Endothelial cell of umbilical vein (primary cell): ENCODE data around the gene SSBP3.

Source experiments
- EZH2 ChIP-seq: IDR thresholded peaks from 2 replicates; pipeline ENCODE4 v1.6.1; 2012; ENCODE audit warnings: borderline replicate concordance, low read depth, mild to moderate bottlenecking, moderate library complexity, low read length, inconsistent platforms; ENCODE audit not compliant: severe bottlenecking
- POLR2A ChIP-seq: IDR thresholded peaks from 2 replicates; pipeline ENCODE4 v1.6.1; 2012; ENCODE audit warnings: low read depth, mild to moderate bottlenecking, control low read depth, low read length
- TF ChIP-seq, protein P1 (sequence below), 2 donors: IDR thresholded peaks; 1 replicate in 1 of 2; 2 replicates in 1 of 2; pipeline ENCODE4 v1.5.1; 2011; ENCODE audit warnings: low read length in 2 of 2, mild to moderate bottlenecking in 2 of 2, moderate library complexity in 2 of 2, control low read depth in 1 of 2, inconsistent platforms in 1 of 2, low read depth in 1 of 2; ENCODE audit not compliant: insufficient read depth in 1 of 2; ENCODE audit errors: extremely low read depth in 1 of 2

DNA sequence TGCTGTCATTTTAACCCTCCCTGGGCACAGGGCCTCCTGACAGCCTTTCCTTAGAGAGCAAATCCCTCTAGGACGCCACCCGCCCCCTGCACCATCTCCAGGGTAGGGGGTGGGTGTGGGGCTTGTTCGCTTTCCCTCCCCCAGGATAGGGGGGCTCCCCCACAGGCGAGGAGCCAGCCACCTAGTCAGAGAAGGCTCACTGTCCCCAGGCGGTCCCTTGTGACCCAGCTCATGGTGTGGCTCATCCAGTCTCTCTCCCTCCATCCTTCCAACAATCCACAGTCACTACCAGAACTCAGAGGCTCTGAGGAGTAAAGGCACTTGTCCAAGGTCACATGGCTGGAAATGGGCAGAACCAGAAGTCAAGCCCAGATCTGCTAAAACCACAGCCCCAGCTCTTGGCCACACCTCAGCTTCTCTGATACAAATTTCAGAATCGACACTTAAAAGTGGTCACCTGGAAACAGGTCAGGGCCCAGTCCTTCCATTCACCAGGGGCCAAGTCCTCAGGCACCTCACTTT, 116.4 kb downstream of the SSBP3 start:
- TF ChIP-seq, protein P1, sequence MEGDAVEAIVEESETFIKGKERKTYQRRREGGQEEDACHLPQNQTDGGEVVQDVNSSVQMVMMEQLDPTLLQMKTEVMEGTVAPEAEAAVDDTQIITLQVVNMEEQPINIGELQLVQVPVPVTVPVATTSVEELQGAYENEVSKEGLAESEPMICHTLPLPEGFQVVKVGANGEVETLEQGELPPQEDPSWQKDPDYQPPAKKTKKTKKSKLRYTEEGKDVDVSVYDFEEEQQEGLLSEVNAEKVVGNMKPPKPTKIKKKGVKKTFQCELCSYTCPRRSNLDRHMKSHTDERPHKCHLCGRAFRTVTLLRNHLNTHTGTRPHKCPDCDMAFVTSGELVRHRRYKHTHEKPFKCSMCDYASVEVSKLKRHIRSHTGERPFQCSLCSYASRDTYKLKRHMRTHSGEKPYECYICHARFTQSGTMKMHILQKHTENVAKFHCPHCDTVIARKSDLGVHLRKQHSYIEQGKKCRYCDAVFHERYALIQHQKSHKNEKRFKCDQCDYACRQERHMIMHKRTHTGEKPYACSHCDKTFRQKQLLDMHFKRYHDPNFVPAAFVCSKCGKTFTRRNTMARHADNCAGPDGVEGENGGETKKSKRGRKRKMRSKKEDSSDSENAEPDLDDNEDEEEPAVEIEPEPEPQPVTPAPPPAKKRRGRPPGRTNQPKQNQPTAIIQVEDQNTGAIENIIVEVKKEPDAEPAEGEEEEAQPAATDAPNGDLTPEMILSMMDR (IDR thresholded peaks at IDR 0.05; ENCODE audit: extremely low read depth in 1 of 2, insufficient read depth in 1 of 2, low read depth in 1 of 2, low read length in 2 of 2), result no peak
- TF ChIP-seq EZH2 (no peak), POLR2A (no peak)
